ENCODE results near the gene CDCP1. TPM values are rescaled to one million over a fixed set of nuclear protein-coding genes. Genes with fewer than 3 reads are reported as not detected.

Gene CDCP1
- under 0.01 TPM for total RNA-seq

DNA sequence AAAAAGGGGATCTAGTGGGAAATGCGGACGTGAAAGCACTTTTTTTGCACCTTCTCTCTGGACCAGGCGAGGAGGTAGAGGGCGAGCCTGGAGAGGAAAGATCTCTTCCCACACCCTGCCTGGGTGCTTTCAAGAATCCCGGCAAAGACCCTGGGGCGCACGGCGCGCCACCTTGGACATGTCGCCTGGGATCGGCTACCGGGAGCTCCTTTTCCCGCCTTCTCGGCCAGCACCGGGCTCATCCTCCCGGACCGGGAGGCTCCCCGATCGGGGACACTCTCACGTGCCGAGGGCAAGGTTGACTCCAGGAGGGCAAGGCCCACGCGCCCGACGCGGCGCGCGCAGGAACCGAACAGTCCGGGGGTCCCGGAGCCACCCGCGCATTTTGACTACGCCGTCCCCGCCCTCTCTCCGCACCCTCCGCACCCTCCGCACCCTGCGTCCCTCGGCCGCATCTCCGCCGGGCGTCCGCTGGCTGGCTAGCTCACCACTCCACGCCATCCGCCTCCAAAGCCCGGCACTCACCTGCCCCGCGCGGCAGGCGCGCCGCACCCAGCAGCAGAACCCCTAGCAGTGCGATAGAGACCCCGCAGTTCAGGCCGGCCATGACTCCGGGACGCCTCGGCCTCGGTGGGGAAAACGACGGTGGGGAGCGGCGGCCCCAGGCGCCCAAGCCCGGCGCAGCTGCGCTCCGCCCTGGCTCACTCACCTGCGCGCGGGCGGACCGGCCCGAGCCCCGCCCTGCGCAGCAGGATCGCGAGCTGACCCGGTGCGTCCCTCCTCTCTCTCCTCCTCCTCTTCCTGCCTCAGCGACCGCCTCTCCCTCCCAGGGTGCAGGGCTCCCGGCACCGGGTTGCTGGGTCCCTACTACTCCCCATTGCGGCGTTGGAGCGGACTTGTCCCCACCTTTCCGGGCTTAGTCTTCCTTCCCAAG, at the start of gene CDCP1:
TSS of gene CDCP1 (minus strand) at position 698 of the 934 bp plus-strand sequence. CDS start at position 607, 91 bp downstream.
- H3K27me3 ChIP-seq (ENCODE audit: control insufficient read depth in 3 of 3, insufficient read depth in 3 of 3, low read length in 3 of 3) = peaks cover 23 to 41% (median 27%) of the 10 kb centered on the region in 3 donors
- peak within 1 kb of the TSS; percentile 61 to 66 (median 65) for H3K4me3 ChIP-seq (ENCODE audit: low read length in 3 of 3)
- H3K9ac ChIP-seq (ENCODE audit: low read depth in 1 of 3, low read length in 3 of 3) = peak within 1 kb of the TSS; percentile 6 to 54 (median 16)
- no peaks in the 10 kb centered on the region for H3K36me3 ChIP-seq (ENCODE audit: control insufficient read depth in 3 of 3, insufficient read depth in 3 of 3, low read length in 3 of 3)
- H3K4me1 ChIP-seq (ENCODE audit: control insufficient read depth in 3 of 3, insufficient read depth in 3 of 3, low read length in 3 of 3) = peaks cover 9 to 10% (median 9%) of the 10 kb centered on the region in 3 donors
- H3K27ac ChIP-seq (ENCODE audit: low read depth, low read length) = no peak within 1 kb of the TSS
- no peaks in the 10 kb centered on the region for H3K9me3 ChIP-seq (ENCODE audit: control insufficient read depth in 3 of 3, low read length in 3 of 3)

GRCh38 chr3:45194791-45195190, 48.6 kb upstream of the CDCP1 start:
- no peak overlapping the region for H3K9ac ChIP-seq (ENCODE audit: low read depth in 1 of 3, low read length in 3 of 3)
- no peaks in the 10 kb centered on the region for H3K27me3 ChIP-seq (ENCODE audit: control insufficient read depth in 3 of 3, insufficient read depth in 3 of 3, low read length in 3 of 3)
- H3K27ac ChIP-seq (ENCODE audit: low read depth, low read length) = no peak overlapping the region
- no peak overlapping the region for H3K4me3 ChIP-seq (ENCODE audit: low read length in 3 of 3)
- H3K4me1 ChIP-seq (ENCODE audit: control insufficient read depth in 3 of 3, insufficient read depth in 3 of 3, low read length in 3 of 3) = no peaks in the 10 kb centered on the region
- H3K9me3 ChIP-seq (ENCODE audit: control insufficient read depth in 3 of 3, low read length in 3 of 3) = no peaks in the 10 kb centered on the region
- H3K36me3 ChIP-seq (ENCODE audit: control insufficient read depth in 3 of 3, insufficient read depth in 3 of 3, low read length in 3 of 3) = no peaks in the 10 kb centered on the region

DNA sequence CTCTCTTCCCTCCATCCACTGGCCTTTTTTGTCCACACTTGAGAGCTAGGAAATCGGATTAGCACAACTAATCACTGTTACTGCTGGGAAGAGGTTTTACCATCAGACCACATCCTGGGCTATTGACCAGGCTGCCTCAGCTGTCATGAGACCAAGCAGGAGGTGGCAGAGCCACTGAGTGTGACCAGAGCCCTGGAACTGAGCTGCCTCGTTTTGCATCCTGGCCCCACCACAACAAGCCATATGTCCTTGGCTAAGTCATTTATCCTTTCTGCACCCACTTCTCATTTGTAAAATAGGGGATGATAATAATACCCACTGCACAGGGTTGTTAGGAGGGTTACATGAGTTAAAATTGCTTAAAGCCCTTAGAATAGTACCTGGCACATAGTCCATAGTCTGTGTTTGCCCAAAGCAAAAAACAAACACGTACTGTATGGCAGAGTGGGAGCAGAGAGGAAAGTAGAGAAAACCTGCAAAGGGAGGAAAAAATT, 45.8 kb upstream of the CDCP1 start:
- Histone ChIP-seq H3K27me3 (ENCODE audit: control insufficient read depth in 3 of 3, insufficient read depth in 3 of 3, low read length in 3 of 3) (no peaks in the 10 kb centered on the region), H3K9me3 (ENCODE audit: control insufficient read depth in 3 of 3, low read length in 3 of 3) (no peaks in the 10 kb centered on the region), H3K27ac (ENCODE audit: low read depth, low read length) (no peak overlapping the region), H3K36me3 (ENCODE audit: control insufficient read depth in 3 of 3, insufficient read depth in 3 of 3, low read length in 3 of 3) (no peaks in the 10 kb centered on the region), H3K9ac (ENCODE audit: low read depth in 1 of 3, low read length in 3 of 3) (no peak overlapping the region), H3K4me3 (ENCODE audit: low read length in 3 of 3) (no peak overlapping the region), H3K4me1 (ENCODE audit: control insufficient read depth in 3 of 3, insufficient read depth in 3 of 3, low read length in 3 of 3) (no peaks in the 10 kb centered on the region)

- Histone ChIP-seq H3K27me3 (ENCODE audit: control insufficient read depth in 3 of 3, insufficient read depth in 3 of 3, low read length in 3 of 3) (no peaks in the 10 kb centered on the region), H3K4me1 (ENCODE audit: control insufficient read depth in 3 of 3, insufficient read depth in 3 of 3, low read length in 3 of 3) (no peaks in the 10 kb centered on the region), H3K36me3 (ENCODE audit: control insufficient read depth in 3 of 3, insufficient read depth in 3 of 3, low read length in 3 of 3) (no peaks in the 10 kb centered on the region), H3K4me3 (ENCODE audit: low read length in 3 of 3) (no peak overlapping the region), H3K27ac (ENCODE audit: low read depth, low read length) (no peak overlapping the region), H3K9ac (ENCODE audit: low read depth in 1 of 3, low read length in 3 of 3) (no peak overlapping the region), H3K9me3 (ENCODE audit: control insufficient read depth in 3 of 3, low read length in 3 of 3) (no peaks in the 10 kb centered on the region)
These were observed 45.2 kb upstream of the CDCP1 start for GRCh38 chr3:45191424-45191823.

- no peaks in the 10 kb centered on the region for H3K9me3 ChIP-seq (ENCODE audit: control insufficient read depth in 3 of 3, low read length in 3 of 3)
- no peak overlapping the region for H3K9ac ChIP-seq (ENCODE audit: low read depth in 1 of 3, low read length in 3 of 3)
- H3K36me3 ChIP-seq (ENCODE audit: control insufficient read depth in 3 of 3, insufficient read depth in 3 of 3, low read length in 3 of 3) = no peaks in the 10 kb centered on the region
- no peak overlapping the region for H3K27ac ChIP-seq (ENCODE audit: low read depth, low read length)
- no peaks in the 10 kb centered on the region for H3K27me3 ChIP-seq (ENCODE audit: control insufficient read depth in 3 of 3, insufficient read depth in 3 of 3, low read length in 3 of 3)
- no peak overlapping the region for H3K4me3 ChIP-seq (ENCODE audit: low read length in 3 of 3)
- H3K4me1 ChIP-seq (ENCODE audit: control insufficient read depth in 3 of 3, insufficient read depth in 3 of 3, low read length in 3 of 3) = no peaks in the 10 kb centered on the region
These were observed 42.8 kb upstream of the CDCP1 start for GRCh38 chr3:45188719-45189659.

DNA sequence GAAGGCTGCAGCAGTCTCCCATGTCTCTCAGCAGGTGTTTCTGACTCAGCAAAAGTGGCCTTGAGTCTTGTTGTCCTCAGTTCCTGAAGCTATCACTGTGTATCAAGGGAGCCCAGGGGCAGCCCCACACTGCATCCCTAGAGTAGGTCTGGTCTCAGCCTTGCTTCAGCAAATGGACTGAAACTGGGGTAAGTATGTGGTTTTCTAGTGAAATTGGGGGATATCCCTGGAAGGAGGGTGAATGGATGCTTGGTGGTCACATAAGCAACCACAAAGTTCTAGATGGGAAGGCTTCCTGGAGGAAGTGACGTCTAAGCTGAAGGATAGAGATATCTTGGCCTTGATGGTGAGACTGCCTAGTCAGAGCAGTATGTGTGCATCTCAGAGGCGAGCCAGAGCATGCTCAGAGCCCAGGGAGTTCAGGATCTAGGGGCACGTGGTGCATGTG, 41.5 kb upstream of the CDCP1 start:
- no peaks in the 10 kb centered on the region for H3K27me3 ChIP-seq (ENCODE audit: control insufficient read depth in 3 of 3, insufficient read depth in 3 of 3, low read length in 3 of 3)
- H3K27ac ChIP-seq (ENCODE audit: low read depth, low read length) = no peak overlapping the region
- no peak overlapping the region for H3K4me3 ChIP-seq (ENCODE audit: low read length in 3 of 3)
- H3K9ac ChIP-seq (ENCODE audit: low read depth in 1 of 3, low read length in 3 of 3) = no peak overlapping the region
- H3K36me3 ChIP-seq (ENCODE audit: control insufficient read depth in 3 of 3, insufficient read depth in 3 of 3, low read length in 3 of 3) = no peaks in the 10 kb centered on the region
- peaks cover 7 to 12% (median 7%) of the 10 kb centered on the region in 3 donors for H3K4me1 ChIP-seq (ENCODE audit: control insufficient read depth in 3 of 3, insufficient read depth in 3 of 3, low read length in 3 of 3)
- no peaks in the 10 kb centered on the region for H3K9me3 ChIP-seq (ENCODE audit: control insufficient read depth in 3 of 3, low read length in 3 of 3)

DNA sequence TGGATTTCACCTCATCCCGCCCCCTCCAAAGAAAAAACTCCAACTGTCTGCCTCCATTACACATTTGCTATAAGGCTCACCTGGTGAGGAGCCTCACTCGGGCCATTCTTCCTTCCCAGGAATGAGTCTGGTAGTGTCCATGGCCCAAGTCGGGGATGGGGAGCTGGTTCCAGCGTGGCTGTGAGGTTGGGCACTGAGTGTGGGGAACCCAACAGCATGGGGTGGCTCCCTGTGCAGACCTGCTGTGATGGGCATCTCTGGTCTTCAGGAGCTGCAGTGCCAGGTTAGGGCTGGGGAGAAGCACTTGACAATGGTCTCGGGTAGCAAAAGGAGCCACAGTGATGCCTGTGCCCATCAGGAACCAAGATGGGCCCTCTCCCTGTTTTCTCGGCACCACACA, 40.7 kb upstream of the CDCP1 start:
- H3K4me1 ChIP-seq (ENCODE audit: control insufficient read depth in 3 of 3, insufficient read depth in 3 of 3, low read length in 3 of 3) = peaks cover 7 to 13% (median 7%) of the 10 kb centered on the region in 3 donors
- no peak overlapping the region for H3K27ac ChIP-seq (ENCODE audit: low read depth, low read length)
- no peaks in the 10 kb centered on the region for H3K36me3 ChIP-seq (ENCODE audit: control insufficient read depth in 3 of 3, insufficient read depth in 3 of 3, low read length in 3 of 3)
- H3K4me3 ChIP-seq (ENCODE audit: low read length in 3 of 3) = no peak overlapping the region
- H3K27me3 ChIP-seq (ENCODE audit: control insufficient read depth in 3 of 3, insufficient read depth in 3 of 3, low read length in 3 of 3) = no peaks in the 10 kb centered on the region
- H3K9me3 ChIP-seq (ENCODE audit: control insufficient read depth in 3 of 3, low read length in 3 of 3) = no peaks in the 10 kb centered on the region
- no peak overlapping the region for H3K9ac ChIP-seq (ENCODE audit: low read depth in 1 of 3, low read length in 3 of 3)

DNA sequence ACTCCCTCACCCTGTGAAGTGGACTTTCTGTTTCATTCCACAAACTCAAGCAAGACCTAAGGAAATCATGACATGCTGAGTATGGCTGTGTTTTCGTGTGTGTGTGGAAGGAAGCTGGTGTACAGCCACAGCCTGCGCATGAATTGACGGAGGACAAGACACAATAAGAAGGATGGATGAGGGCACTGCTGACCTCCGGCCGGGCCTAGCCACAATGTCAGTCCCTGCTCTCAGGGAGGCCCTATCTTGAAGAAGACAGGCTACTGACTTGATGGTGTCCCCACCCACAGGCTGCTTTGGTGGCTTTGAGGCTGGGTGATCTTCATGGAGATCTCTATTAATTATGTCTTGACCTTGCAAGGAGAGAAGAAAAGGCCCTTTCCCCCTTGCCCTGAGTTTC, 39.3 kb upstream of the CDCP1 start:
- H3K4me1 ChIP-seq (ENCODE audit: control insufficient read depth in 3 of 3, insufficient read depth in 3 of 3, low read length in 3 of 3) = peaks cover 7 to 13% (median 10%) of the 10 kb centered on the region in 3 donors
- H3K27ac ChIP-seq (ENCODE audit: low read depth, low read length) = no peak overlapping the region
- H3K27me3 ChIP-seq (ENCODE audit: control insufficient read depth in 3 of 3, insufficient read depth in 3 of 3, low read length in 3 of 3) = no peaks in the 10 kb centered on the region
- no peak overlapping the region for H3K4me3 ChIP-seq (ENCODE audit: low read length in 3 of 3)
- H3K9ac ChIP-seq (ENCODE audit: low read depth in 1 of 3, low read length in 3 of 3) = no peak overlapping the region
- no peaks in the 10 kb centered on the region for H3K36me3 ChIP-seq (ENCODE audit: control insufficient read depth in 3 of 3, insufficient read depth in 3 of 3, low read length in 3 of 3)
- H3K9me3 ChIP-seq (ENCODE audit: control insufficient read depth in 3 of 3, low read length in 3 of 3) = no peaks in the 10 kb centered on the region

DNA sequence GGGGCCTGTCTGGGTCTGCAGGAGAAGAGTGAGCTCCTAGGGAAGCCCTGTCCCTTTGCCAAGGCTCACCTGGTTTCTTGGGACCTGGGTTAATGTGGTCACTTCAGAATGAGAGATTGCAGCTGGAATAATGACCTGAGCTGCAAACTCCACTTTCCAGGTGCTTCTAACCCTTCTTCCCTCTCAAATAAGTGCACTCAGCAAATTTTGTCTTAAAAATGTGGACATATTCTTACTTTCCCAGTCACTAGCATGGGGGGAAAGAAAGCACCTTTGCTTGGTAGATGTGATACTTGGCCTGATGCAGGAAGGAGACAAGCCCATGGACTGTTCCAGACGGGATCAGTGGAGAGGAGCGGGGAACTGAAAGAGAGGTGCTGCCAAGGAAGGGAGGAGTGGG, 38.9 kb upstream of the CDCP1 start:
- H3K9ac ChIP-seq (ENCODE audit: low read depth in 1 of 3, low read length in 3 of 3) = no peak overlapping the region
- H3K4me3 ChIP-seq (ENCODE audit: low read length in 3 of 3) = no peak overlapping the region
- H3K27ac ChIP-seq (ENCODE audit: low read depth, low read length) = no peak overlapping the region
- H3K9me3 ChIP-seq (ENCODE audit: control insufficient read depth in 3 of 3, low read length in 3 of 3) = no peaks in the 10 kb centered on the region
- H3K27me3 ChIP-seq (ENCODE audit: control insufficient read depth in 3 of 3, insufficient read depth in 3 of 3, low read length in 3 of 3) = no peaks in the 10 kb centered on the region
- H3K4me1 ChIP-seq (ENCODE audit: control insufficient read depth in 3 of 3, insufficient read depth in 3 of 3, low read length in 3 of 3) = peaks cover 7 to 13% (median 10%) of the 10 kb centered on the region in 3 donors
- H3K36me3 ChIP-seq (ENCODE audit: control insufficient read depth in 3 of 3, insufficient read depth in 3 of 3, low read length in 3 of 3) = no peaks in the 10 kb centered on the region

All from skeletal muscle tissue (tissue), 4 donors.